Urinary bladder (tissue), 4 donors: ENCODE results near the gene DCAF5. TPM values are rescaled to one million over a fixed set of nuclear protein-coding genes. Genes with fewer than 3 reads are reported as not detected.

ENCODE experiments used
- DNase-seq: peaks from one replicate; pipeline ENCODE4 v3.0.0-alpha.2; 2015; ENCODE audit errors: extremely low spot score
- H3K27ac ChIP-seq: one replicate; pipeline ENCODE4 v1.5.1; 2013; ENCODE audit warnings: low read depth, mild to moderate bottlenecking, moderate library complexity
- H3K36me3 ChIP-seq: one replicate; pipeline ENCODE4 v1.6.1; 2013; ENCODE audit warnings: mild to moderate bottlenecking, moderate library complexity; ENCODE audit not compliant: insufficient read depth
- H3K4me1 ChIP-seq: one replicate; pipeline ENCODE4 v1.6.1; 2013; ENCODE audit warnings: mild to moderate bottlenecking, moderate library complexity; ENCODE audit not compliant: insufficient read depth
- H3K4me3 ChIP-seq: one replicate; pipeline ENCODE4 v1.5.1; 2013; ENCODE audit warnings: low read depth, low read length
- WGBS: extraction: QIAGEN DNeasy Blood & Tissue Kit; methylation state at CpG from one replicate; pipeline ENCODE4 v1.1.7; 2013; 5-methylcytosine and 5-hydroxymethylcytosine counted together
- polyA plus RNA-seq: library from polyadenylated mRNA; stranded (reverse); fragments of 200-250 nt; gene quantifications from one replicate; pipeline ENCODE4 v1.2.3, GENCODE V29; 2013
- small RNA-seq: library from RNA; depleted of rRNA; stranded (forward); fragments of <200 nt; gene quantifications from one replicate; pipeline ENCODE3, GENCODE V24; 2014
- total RNA-seq: library from RNA; depleted of rRNA; stranded (reverse); fragments of >200 nt; gene quantifications from one replicate; pipeline ENCODE4 v1.2.3, GENCODE V29; 2014
- donor health status: healthy with polysubstance abuse.
- donor health status: healthy.

DCAF5 gene
- total and polyA plus RNA-seq, 2 donors, result 28.8 to 35.5 TPM

- no peak overlapping the region for H3K27ac ChIP-seq
- H3K4me3 ChIP-seq, result no peak overlapping the region
- 80% methylated on average over 2 of the region's 2 CpGs for WGBS
- no peaks in the 10 kb centered on the region for H3K4me1 ChIP-seq
- H3K36me3 ChIP-seq, result no peaks in the 10 kb centered on the region
- DNase-seq, result no peak
Observed at GRCh38 chr14:69001375-69001774, 151.5 kb downstream of the DCAF5 start.

Small RNA genes within 50 kb of the gene (small RNA-seq; reads per million reads assigned to genes)
- gene RF00019 (not detected), gene RPS29P1 (not detected)

Other genes with a start within 250 kb of the DCAF5 start
- gene ACTN1, start 173.8 kb downstream of the DCAF5 start, total RNA-seq, result 150 TPM
- gene ACTN1, start 173.8 kb downstream of the DCAF5 start, polyA plus RNA-seq, result 723 TPM
- gene EXD2, start 38.4 kb upstream of the DCAF5 start, total RNA-seq, result 18.6 TPM
- 17.1 TPM for gene EXD2, start 38.4 kb upstream of the DCAF5 start, polyA plus RNA-seq
- gene GALNT16, start 107.0 kb upstream of the DCAF5 start, total RNA-seq, result 11.4 TPM
- gene GALNT16, start 107.0 kb upstream of the DCAF5 start, polyA plus RNA-seq, result 3.7 TPM
- gene ERH, start 245.2 kb upstream of the DCAF5 start, total RNA-seq, result 131 TPM
- gene ERH, start 245.2 kb upstream of the DCAF5 start, polyA plus RNA-seq, result 135 TPM
- 108 TPM for gene SLC39A9, start 245.6 kb upstream of the DCAF5 start, total RNA-seq
- 25.5 TPM for gene SLC39A9, start 245.6 kb upstream of the DCAF5 start, polyA plus RNA-seq